ENCODE data around the gene QPCTL.

DNA sequence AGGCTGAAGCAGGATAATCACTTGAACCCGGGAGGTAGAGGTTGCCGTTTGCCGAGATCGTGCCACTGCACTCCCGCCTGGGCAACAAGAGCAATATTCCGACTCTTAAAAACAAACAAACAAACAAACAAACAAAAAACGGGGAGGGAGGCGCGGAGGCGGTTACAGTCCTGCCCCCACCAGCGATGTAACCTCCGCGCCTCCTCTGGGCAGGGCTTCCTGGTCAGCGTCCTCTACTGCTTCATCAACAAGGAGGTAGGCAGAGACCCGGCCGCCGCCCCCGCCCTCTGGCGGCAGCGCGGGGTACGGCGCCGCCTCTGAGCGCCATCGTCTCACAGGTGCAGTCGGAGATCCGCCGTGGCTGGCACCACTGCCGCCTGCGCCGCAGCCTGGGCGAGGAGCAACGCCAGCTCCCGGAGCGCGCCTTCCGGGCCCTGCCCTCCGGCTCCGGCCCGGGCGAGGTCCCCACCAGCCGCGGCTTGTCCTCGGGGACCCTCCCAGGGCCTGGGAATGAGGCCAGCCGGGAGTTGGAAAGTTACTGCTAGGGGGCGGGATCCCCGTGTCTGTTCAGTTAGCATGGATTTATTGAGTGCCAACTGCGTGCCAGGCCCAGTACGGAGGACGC, 11.0 kb upstream of the QPCTL start:
- TF ChIP-seq YY1 (IDR thresholded peaks at IDR 0.05; ENCODE audit: insufficient read depth, insufficient read length) (no peak), SUZ12 (IDR thresholded peaks at IDR 0.05; ENCODE audit: extremely low read depth, insufficient read depth, insufficient read length) (no peak), ZNF274 (IDR thresholded peaks at IDR 0.05; ENCODE audit: low read depth, low read length) (no peak)
